Measurements from ENCODE around the gene NACC1. TPM values are rescaled to one million over a fixed set of nuclear protein-coding genes. Genes with fewer than 3 reads are reported as not detected.

Gene NACC1
- total and polyA plus RNA-seq, 2 of the 8 experiments (the other 6 are each of a cell fraction or from before 2014, with no cell fraction given), result 234 to 301 TPM

DNA sequence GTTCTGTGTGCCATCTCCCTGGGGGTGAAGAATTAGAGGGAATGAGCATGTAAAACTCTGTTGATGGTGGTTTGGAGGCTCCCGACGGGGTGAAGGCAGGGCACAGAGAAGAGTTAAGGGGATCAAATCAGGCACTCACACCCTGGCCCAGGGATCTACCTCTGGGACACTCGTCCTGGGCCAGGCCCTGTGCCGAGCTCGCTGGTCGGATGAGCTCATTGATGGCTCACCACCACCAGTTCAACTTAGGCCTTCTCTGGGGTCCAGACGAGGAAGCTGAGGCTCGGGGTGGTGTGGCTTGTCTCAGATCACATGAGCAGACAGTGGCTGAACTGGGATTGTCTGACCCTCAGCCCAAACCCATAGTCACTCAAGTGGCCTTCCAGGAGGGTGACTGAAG, 1.6 kb downstream of the NACC1 start:
- Histone ChIP-seq H2BK5ac (ENCODE audit: low read depth, low read length) (peak overlapping the region; percentile 92; the same call in 1 of the 2 replicates), H3K23ac (ENCODE audit: insufficient read length) (no peak overlapping the region), H2BK12ac (ENCODE audit: low read depth, low read length) (peak overlapping the region; percentile 97; the same call in 1 of the 2 replicates), H2AK5ac (ENCODE audit: low read depth, low read length) (peak overlapping the region; percentile 55; the same call in 1 of the 2 replicates), H3K4ac (replicated peaks; ENCODE audit: insufficient read length, low read depth, low read length) (no peak overlapping the region), H3K79me1 (ENCODE audit: low read depth, low read length) (peaks cover 38% of the 10 kb centered on the region), H2BK120ac (replicated peaks; ENCODE audit: low read depth, low read length) (no peak overlapping the region), H4K20me1 (replicated peaks in 1 of 2; ENCODE audit: control insufficient read depth in 1 of 2, insufficient read depth in 2 of 2, low read length in 2 of 2) (peaks cover 48 to 49% of the 10 kb centered on the region in 2 experiments), H3K27ac (ENCODE audit: low read depth, low read length) (no peak overlapping the region), H3K56ac (replicated peaks; ENCODE audit: insufficient read length, low read depth, low read length) (no peak overlapping the region), H4K8ac (ENCODE audit: extremely low read depth, insufficient read depth, low read length) (peak overlapping the region; percentile 9; the same call in 1 of the 2 replicates), H3K27me3 (replicated peaks in 1 of 4; ENCODE audit: control insufficient read depth in 3 of 4, extremely low read depth in 1 of 4, insufficient read depth in 3 of 4, low read length in 3 of 4) (no peaks in the 10 kb centered on the region), H3K9ac (replicated peaks in 1 of 4; ENCODE audit: extremely low read depth in 1 of 4, low read depth in 3 of 4, low read length in 3 of 4) (peak overlapping the region in 1 of 4 experiments; percentile 20; a peak in 2 of 7 replicates), H3K4me1 (replicated peaks in 1 of 4; ENCODE audit: control insufficient read depth in 3 of 4, insufficient read depth in 4 of 4, low read length in 3 of 4) (peaks cover 14 to 39% (median 26%) of the 10 kb centered on the region in 4 experiments), H2BK20ac (ENCODE audit: low read length) (no peak overlapping the region), H3K4me2 (ENCODE audit: insufficient read depth in 1 of 2, low read depth in 2 of 2, low read length in 2 of 2) (peak overlapping the region; percentile 70 to 81), H2BK15ac (ENCODE audit: low read length) (0 out of 2 replicates have a peak overlapping the region, but pooled peaks have one; percentile 48), H3K4me3 (ENCODE audit: extremely low read depth in 1 of 4, insufficient read depth in 2 of 4, low read depth in 3 of 4, low read length in 4 of 4) (peak overlapping the region; percentile 76 to 100 (median 84); a peak in 6 of 8 replicates), H3K79me2 (ENCODE audit: control insufficient read depth in 1 of 2, insufficient read depth in 2 of 2, low read length in 2 of 2) (peaks cover 54 to 78% of the 10 kb centered on the region in 2 experiments), H2AFZ (ENCODE audit: low read length) (no peak overlapping the region), H3K23me2 (ENCODE audit: low read depth, low read length) (peaks cover 8% of the 10 kb centered on the region; the same call in 1 of the 2 replicates), H4K5ac (ENCODE audit: insufficient read length, low read depth, low read length) (no peak overlapping the region), H3K36me3 (ENCODE audit: control insufficient read depth in 2 of 4, insufficient read depth in 4 of 4, low read length in 3 of 4) (peaks cover 0 to 14% (median 9%) of the 10 kb centered on the region in 4 experiments; a peak in 5 of 8 replicates), H3K18ac (ENCODE audit: extremely low read depth, low read length) (no peak overlapping the region), H3K9me3 (ENCODE audit: insufficient read depth in 2 of 2, low read depth in 1 of 2, low read length in 1 of 2) (no peaks in the 10 kb centered on the region), H4K91ac (replicated peaks; ENCODE audit: insufficient read length, low read length) (no peak overlapping the region), H3K14ac (ENCODE audit: insufficient read length) (no peak overlapping the region)
- DNase-seq (ENCODE audit: low read depth in 1 of 2, low spot score in 2 of 2) (peak in 1 of 2 experiments; percentile 36), FAIRE-seq (no peak)
- CTCF ChIA-PET (ENCODE audit: partially characterized antibody), result interaction anchor here (0.7 to 2.8 kb wide), 9 partner anchors 8 to 154 kb away, joined by 3 to 7 read pairs (median 4); no protein-coding TSS in a partner anchor
- WGBS, 2 experiments (ENCODE audit: extremely low coverage in 1 of 2, insufficient coverage in 1 of 2, insufficient read length in 1 of 2, insufficient replicate concordance in 2 of 2, low coverage in 1 of 2, low lambda C conversion rate in 2 of 2, missing lambda C conversion rate in 1 of 2), result 87% methylated on average over 8 of the region's 8 CpGs; no CpG with 5 or more reads in 1 of the 2 experiments
- TF ChIP-seq SP4 (IDR thresholded peaks at IDR 0.05; ENCODE audit: low read length) (no peak), HDAC2 (IDR thresholded peaks at IDR 0.05; ENCODE audit: borderline replicate concordance in 1 of 2, low read depth in 2 of 2, low read length in 2 of 2) (no peak), POLR2AphosphoS5 (IDR thresholded peaks at IDR 0.05; ENCODE audit: low read depth, low read length) (peak; percentile 16; the same call in 1 of the 2 replicates)
- POLR2A ChIA-PET (ENCODE audit: partially characterized antibody), result interaction anchor here (0.7 to 19.5 kb wide), 18 partner anchors 13 to 248 kb away, joined by 3 to 228 read pairs (median 3); partner anchors contain the start of genes GADD45GIP1, IER2, LYL1 and STX10

Measured in H1 (cell line).